Hepatocyte (in vitro differentiated cells): ENCODE results near the gene CAT.

ENCODE experiments used
- CTCF ChIP-seq: fragments of 200-600 bp; sonication (generic); IDR thresholded peaks from 2 replicates; pipeline ENCODE4 v1.5.1; 2016; ENCODE audit warnings: antibody characterized with exemption, mild to moderate bottlenecking; ENCODE audit not compliant: poor library complexity
- EZH2phosphoT487 ChIP-seq: fragments of 200-600 bp; sonication (generic); IDR thresholded peaks from one replicate; pipeline ENCODE4 v1.6.1; 2018; ENCODE audit warnings: antibody characterized with exemption, mild to moderate bottlenecking, low read depth, moderate library complexity; ENCODE audit not compliant: unreplicated experiment, severe bottlenecking

- TF ChIP-seq CTCF, result no peak
- no peak for TF ChIP-seq EZH2phosphoT487
Measured at GRCh38 chr11:34501949-34502348, 63.2 kb downstream of the CAT start.
